HepG2 (cell line): Measurements from ENCODE around the gene SEPTIN2. TPM values are rescaled to one million over a fixed set of nuclear protein-coding genes. Genes with fewer than 3 reads are reported as not detected.
A peak's percentile ranks its signal among the peaks of the same experiment; 100 is the strongest.

ENCODE experiments used
- ARHGAP35 ChIP-seq: sonication (generic); formaldehyde crosslinking; IDR thresholded peaks from 2 replicates; pipeline ENCODE4 v1.9.0; 2022; ENCODE audit warnings: mild to moderate bottlenecking, inconsistent platforms, moderate library complexity, missing genetic modification reagents, borderline replicate concordance
- ASH2L ChIP-seq: fragments of 300-600, 200-600 bp; sonication (generic); IDR thresholded peaks from 2 replicates; pipeline ENCODE4 v1.7.0; 2017; ENCODE audit warnings: low read depth, mild to moderate bottlenecking, moderate library complexity, mixed read lengths, low read length; ENCODE audit not compliant: insufficient read length
- CBX5 ChIP-seq: sonication (generic); formaldehyde crosslinking; IDR thresholded peaks from 2 replicates; pipeline ENCODE4 v1.4.0; 2020; ENCODE audit warnings: missing genetic modification reagents, borderline replicate concordance
- GATAD2A ChIP-seq: IDR thresholded peaks from 2 replicates; pipeline ENCODE4 v1.6.1; 2016
- HOXA3 ChIP-seq: sonication (generic); formaldehyde crosslinking; IDR thresholded peaks from 2 replicates; pipeline ENCODE4 v1.5.0; 2020; ENCODE audit warnings: missing genetic modification reagents
- MIER3 ChIP-seq: IDR thresholded peaks from 2 replicates; pipeline ENCODE4 v1.6.1; 2016; ENCODE audit warnings: missing compliant biosample characterization, borderline replicate concordance
- PHF5A ChIP-seq: IDR thresholded peaks from one replicate; pipeline ENCODE4 v1.6.1; 2018; ENCODE audit warnings: low read depth, missing genetic modification reagents; ENCODE audit not compliant: unreplicated experiment
- PITX1 ChIP-seq: sonication (generic); formaldehyde crosslinking; IDR thresholded peaks from 2 replicates; pipeline ENCODE4 v1.5.1; 2020; ENCODE audit warnings: mild to moderate bottlenecking, missing genetic modification reagents
- PLSCR1 ChIP-seq: sonication (generic); formaldehyde crosslinking; IDR thresholded peaks from 2 replicates; pipeline ENCODE4 v1.5.0; 2020; ENCODE audit warnings: missing genetic modification reagents, mild to moderate bottlenecking, borderline replicate concordance
- RNF2 ChIP-seq: fragments of 450-650 bp; conservative IDR thresholded peaks from 2 replicates; pipeline ENCODE4 v1.6.1; 2016; ENCODE audit warnings: low read depth
- RXRB ChIP-seq: IDR thresholded peaks from 2 replicates; pipeline ENCODE4 v1.6.1; 2016; ENCODE audit warnings: borderline replicate concordance, missing genetic modification reagents, missing compliant biosample characterization
- SMAD1 ChIP-seq: sonication (generic); formaldehyde crosslinking; IDR thresholded peaks from 2 replicates; pipeline ENCODE4 v1.4.0; 2020; ENCODE audit warnings: missing genetic modification reagents, low read depth, mild to moderate bottlenecking, borderline replicate concordance
- SMARCC2 ChIP-seq: fragments of 450-650 bp; IDR thresholded peaks from 2 replicates; pipeline ENCODE4 v1.6.1; 2017; ENCODE audit warnings: antibody characterized with exemption, mild to moderate bottlenecking
- SOX6 ChIP-seq, 2 experiments: fragments of 450-650 bp in 1 of 2; sonication (generic) in 1 of 2; formaldehyde crosslinking in 1 of 2; IDR thresholded peaks; 2 replicates each; pipeline versions ENCODE4 v1.4.0 to v1.6.1; 2017 to 2020; ENCODE audit warnings: antibody characterized with exemption in 1 of 2, mild to moderate bottlenecking in 1 of 2, missing genetic modification reagents in 1 of 2
- SRY ChIP-seq: sonication (generic); formaldehyde crosslinking; IDR thresholded peaks from 2 replicates; pipeline ENCODE4 v1.8.0; 2022; ENCODE audit warnings: mild to moderate bottlenecking, missing genetic modification reagents
- TGIF2 ChIP-seq: IDR thresholded peaks from 2 replicates; pipeline ENCODE4 v1.6.1; 2016; ENCODE audit warnings: control low read depth, missing compliant biosample characterization
- XRCC5 ChIP-seq: fragments of 200-400 bp; formaldehyde crosslinking; optimal IDR thresholded peaks from 2 replicates; pipeline ENCODE3; 2017; ENCODE audit warnings: mild to moderate bottlenecking, low read length
- ZNF160 ChIP-seq: sonication (generic); formaldehyde crosslinking; IDR thresholded peaks from 2 replicates; pipeline ENCODE4 v1.8.0; 2022; ENCODE audit warnings: mild to moderate bottlenecking, inconsistent platforms, missing genetic modification reagents
- ZNF230 ChIP-seq: sonication (generic); formaldehyde crosslinking; IDR thresholded peaks from 2 replicates; pipeline ENCODE4 v1.4.0; 2020; ENCODE audit warnings: mild to moderate bottlenecking, missing genetic modification reagents
- ZNF329 ChIP-seq: sonication (generic); formaldehyde crosslinking; IDR thresholded peaks from 2 replicates; pipeline ENCODE4 v1.9.0; 2021; ENCODE audit warnings: low read depth, mild to moderate bottlenecking, missing genetic modification reagents
- ZNF576 ChIP-seq: sonication (generic); formaldehyde crosslinking; IDR thresholded peaks from 2 replicates; pipeline ENCODE4 v1.4.0; 2020; ENCODE audit warnings: mild to moderate bottlenecking, missing genetic modification reagents
- ZNF589 ChIP-seq: sonication (generic); formaldehyde crosslinking; conservative IDR thresholded peaks from 2 replicates; pipeline ENCODE4 v1.8.0; 2022; ENCODE audit warnings: mild to moderate bottlenecking, moderate library complexity, missing genetic modification reagents
- ZNF724P ChIP-seq: sonication (generic); formaldehyde crosslinking; IDR thresholded peaks from 2 replicates; pipeline ENCODE4 v1.8.0; 2022; ENCODE audit warnings: missing genetic modification reagents, borderline replicate concordance
- ZNF841 ChIP-seq: sonication (generic); formaldehyde crosslinking; IDR thresholded peaks from 2 replicates; pipeline ENCODE4 v1.8.1; 2023; ENCODE audit warnings: missing genetic modification reagents, borderline replicate concordance
- ZSCAN25 ChIP-seq: sonication (generic); formaldehyde crosslinking; IDR thresholded peaks from 2 replicates; pipeline ENCODE4 v1.8.0; 2022; ENCODE audit warnings: mild to moderate bottlenecking, missing genetic modification reagents
- polyA plus RNA-seq, 8 experiments: library from polyadenylated mRNA; depleted of rRNA in 3 of 8; stranded (reverse) in 7 of 8; unstranded in 1 of 8; fragments of >200 nt; fragmentation: Illumina TruSeq in 4 of 8; extraction: Trizol in 4 of 8; gene quantifications; 2 replicates each; pipeline versions ENCODE4 v1.2.1 to v1.2.3, GENCODE V29; 2011 to 2016; ENCODE audit warnings: low read depth in 4 of 8, missing spikeins in 1 of 8, mixed read lengths in 1 of 8; ENCODE audit not compliant: insufficient read depth in 1 of 8
- total RNA-seq, 5 experiments: library from RNA; depleted of rRNA; stranded (reverse); fragments of >200 nt; fragmentation: Illumina TruSeq; extraction: Trizol; gene quantifications; 2 replicates each; pipeline ENCODE4 v1.2.3, GENCODE V29; 2016; ENCODE audit warnings: low read depth in 1 of 5
- TF ChIP-seq, protein P1 (sequence below): sonication (generic); formaldehyde crosslinking; IDR thresholded peaks from 2 replicates; pipeline ENCODE4 v1.4.0; 2020; ENCODE audit warnings: mild to moderate bottlenecking, low read depth, missing genetic modification reagents
- TF ChIP-seq, protein P2 (sequence below): sonication (generic); formaldehyde crosslinking; IDR thresholded peaks from 2 replicates; pipeline ENCODE4 v1.8.1; 2023; ENCODE audit warnings: missing genetic modification reagents, mild to moderate bottlenecking, borderline replicate concordance

The SEPTIN2 gene
- total and polyA plus RNA-seq, 2 of the 13 experiments (the other 11 are each of a cell fraction or from before 2014, with no cell fraction given), result 493 to 733 TPM

DNA sequence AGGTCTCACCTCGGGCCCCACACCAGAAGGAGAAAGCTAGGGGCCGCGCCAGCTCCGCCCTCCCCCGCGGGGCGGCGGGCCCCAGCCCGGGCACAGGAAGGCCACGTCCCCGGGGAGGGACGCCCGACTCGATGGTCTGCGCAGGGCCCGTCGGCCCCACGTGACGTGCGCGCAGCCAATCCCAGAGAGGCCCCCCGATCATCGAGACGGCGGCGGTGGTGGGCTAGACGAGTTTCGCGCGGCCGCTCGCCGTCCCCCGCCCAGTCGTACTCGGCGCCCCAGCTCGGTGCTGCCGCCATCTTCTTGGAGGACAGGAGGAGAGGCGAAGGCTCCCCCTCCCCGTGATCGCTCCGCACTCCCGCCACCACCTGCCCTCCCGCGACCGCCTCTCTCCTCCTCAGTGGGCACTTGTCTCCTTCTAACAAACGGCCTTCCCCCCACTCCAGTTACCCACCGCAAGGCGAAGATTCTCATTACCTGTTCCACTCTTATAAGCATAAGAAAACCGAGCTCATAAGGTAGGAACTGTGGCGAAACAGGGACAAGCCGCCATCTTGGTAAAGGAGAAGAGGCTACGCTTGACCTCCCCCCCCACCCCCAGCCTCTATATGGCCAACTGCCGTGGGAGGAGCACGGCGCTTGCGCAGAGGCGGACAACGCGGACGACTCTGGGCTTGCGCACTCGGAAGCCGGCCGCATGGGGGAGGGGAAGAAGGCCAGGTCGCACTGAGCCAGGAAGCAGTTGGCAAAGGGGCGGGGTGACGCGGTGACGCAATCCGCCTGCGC is 439 bp upstream of the SEPTIN2 start, which contains the start of gene HDLBP (continued):
- TF ChIP-seq, protein P1, sequence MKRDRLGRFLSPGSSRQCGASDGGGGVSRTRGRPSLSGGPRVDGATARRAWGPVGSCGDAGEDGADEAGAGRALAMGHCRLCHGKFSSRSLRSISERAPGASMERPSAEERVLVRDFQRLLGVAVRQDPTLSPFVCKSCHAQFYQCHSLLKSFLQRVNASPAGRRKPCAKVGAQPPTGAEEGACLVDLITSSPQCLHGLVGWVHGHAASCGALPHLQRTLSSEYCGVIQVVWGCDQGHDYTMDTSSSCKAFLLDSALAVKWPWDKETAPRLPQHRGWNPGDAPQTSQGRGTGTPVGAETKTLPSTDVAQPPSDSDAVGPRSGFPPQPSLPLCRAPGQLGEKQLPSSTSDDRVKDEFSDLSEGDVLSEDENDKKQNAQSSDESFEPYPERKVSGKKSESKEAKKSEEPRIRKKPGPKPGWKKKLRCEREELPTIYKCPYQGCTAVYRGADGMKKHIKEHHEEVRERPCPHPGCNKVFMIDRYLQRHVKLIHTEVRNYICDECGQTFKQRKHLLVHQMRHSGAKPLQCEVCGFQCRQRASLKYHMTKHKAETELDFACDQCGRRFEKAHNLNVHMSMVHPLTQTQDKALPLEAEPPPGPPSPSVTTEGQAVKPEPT (CRISPR knock-in tag), result peak; percentile 91; the same call in 1 of the 2 replicates
- no peak; the same call in 1 of the 2 replicates for TF ChIP-seq SRY (CRISPR knock-in tag)
- no peak for TF ChIP-seq SMARCC2
- no peak; the same call in 1 of the 2 replicates for TF ChIP-seq TGIF2
- TF ChIP-seq CBX5 (CRISPR knock-in tag), result peak; percentile 74
- peak; percentile 96 for TF ChIP-seq XRCC5
- TF ChIP-seq GATAD2A, result peak; percentile 15; the same call in 1 of the 2 replicates
- TF ChIP-seq MIER3 (CRISPR knock-in tag), result peak; percentile 57
- TF ChIP-seq PHF5A (CRISPR knock-in tag), result peak; percentile 91
- no peak for TF ChIP-seq PITX1 (CRISPR knock-in tag)
- TF ChIP-seq SMAD1 (CRISPR knock-in tag), result no peak
- no peak for TF ChIP-seq ZNF329 (CRISPR knock-in tag)
- TF ChIP-seq SOX6 (IDR thresholded peaks at IDR 0.05), result no peak
- peak; percentile 75 for TF ChIP-seq SOX6 (CRISPR knock-in tag; IDR thresholded peaks at IDR 0.05)
- peak; percentile 96 for TF ChIP-seq HOXA3 (CRISPR knock-in tag)
- TF ChIP-seq ZNF589 (CRISPR knock-in tag), result peak; percentile 49; the same call in 1 of the 2 replicates
- peak; percentile 80 for TF ChIP-seq ASH2L
- TF ChIP-seq RXRB (CRISPR knock-in tag), result peak; percentile 47; the same call in 1 of the 2 replicates
- TF ChIP-seq, protein P2, sequence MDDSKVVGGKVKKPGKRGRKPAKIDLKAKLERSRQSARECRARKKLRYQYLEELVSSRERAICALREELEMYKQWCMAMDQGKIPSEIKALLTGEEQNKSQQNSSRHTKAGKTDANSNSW (CRISPR knock-in tag), result peak; percentile 88; the same call in 1 of the 2 replicates
- TF ChIP-seq ZNF576 (CRISPR knock-in tag), result no peak
- TF ChIP-seq ZNF724P (CRISPR knock-in tag), result no peak; the same call in 1 of the 2 replicates
- peak; percentile 49; the same call in 1 of the 2 replicates for TF ChIP-seq RNF2
- peak; percentile 52 for TF ChIP-seq ZSCAN25 (CRISPR knock-in tag)
- no peak; the same call in 1 of the 2 replicates for TF ChIP-seq ZNF841 (CRISPR knock-in tag)
- TF ChIP-seq ZNF230, result peak; percentile 99
- no peak; the same call in 1 of the 2 replicates for TF ChIP-seq ARHGAP35
- no peak for TF ChIP-seq PLSCR1 (CRISPR knock-in tag)
- TF ChIP-seq ZNF160 (CRISPR knock-in tag), result peak; percentile 64; the same call in 1 of the 2 replicates
